Measurements from ENCODE around the gene SELPLG. TPM values are rescaled to one million over a fixed set of nuclear protein-coding genes. Genes with fewer than 3 reads are reported as not detected.

The SELPLG gene
- total and polyA plus RNA-seq, 2 of the 4 experiments (the other 2 are of a cell fraction): 3.2 to 10.8 TPM

GRCh38 chr12:108572166-108572790 lies 61.4 kb downstream of the SELPLG start:
- no peak overlapping the region for H3K4ac ChIP-seq (ENCODE audit: low read depth, low read length)
- H3K9me3 ChIP-seq (ENCODE audit: control insufficient read depth, insufficient read depth, low read length): no peaks in the 10 kb centered on the region
- DNase-seq (no peak), ATAC-seq (ENCODE audit: low read depth) (no peak)
- no peak overlapping the region for H3K56ac ChIP-seq (ENCODE audit: extremely low read depth, insufficient read depth, low read length)
- no peaks in the 10 kb centered on the region for H4K20me1 ChIP-seq (ENCODE audit: insufficient read depth, low read length)
- no peak overlapping the region for H2BK120ac ChIP-seq (ENCODE audit: low read depth, low read length)
- H3K36me3 ChIP-seq (ENCODE audit: control insufficient read depth, insufficient read depth, low read length): peaks cover 18% of the 10 kb centered on the region
- WGBS, 2 experiments (ENCODE audit: extremely low coverage in 2 of 2, insufficient read length in 1 of 2): no CpG with 5 or more reads among the region's 8 CpGs
- H3K27me3 ChIP-seq (ENCODE audit: control insufficient read depth, insufficient read depth, low read length): no peaks in the 10 kb centered on the region
- no peak overlapping the region for H2BK20ac ChIP-seq (ENCODE audit: low read depth, low read length)
- no peak overlapping the region for H4K91ac ChIP-seq (ENCODE audit: insufficient read depth, low read depth, low read length)
- no peak overlapping the region for H3K4me2 ChIP-seq (ENCODE audit: low read depth, low read length)
- no peak overlapping the region for H3K27ac ChIP-seq (ENCODE audit: insufficient read depth, low read length)
- no peak overlapping the region for H2AFZ ChIP-seq (replicated peaks; ENCODE audit: low read length, poor library complexity)
- no peak overlapping the region for H2AK9ac ChIP-seq (replicated peaks; ENCODE audit: low read depth, low read length, poor library complexity)
- no peak for TF ChIP-seq RAD21 (IDR thresholded peaks at IDR 0.05; ENCODE audit: low read length)
- no peak for TF ChIP-seq BHLHE40 (IDR thresholded peaks at IDR 0.05; ENCODE audit: low read depth, low read length)
- TF ChIP-seq ELK1 (IDR thresholded peaks at IDR 0.05; ENCODE audit: borderline replicate concordance, low read depth, low read length): no peak
- TF ChIP-seq MAFK (IDR thresholded peaks at IDR 0.05; ENCODE audit: low read depth, low read length): no peak
- no peak for TF ChIP-seq CHD1 (IDR thresholded peaks at IDR 0.05; ENCODE audit: low read depth, low read length)
- no peak for TF ChIP-seq POLR2A (IDR thresholded peaks at IDR 0.05; ENCODE audit: low read depth, low read length)
- no peak for TF ChIP-seq CTCF (conservative IDR thresholded peaks at IDR 0.05; ENCODE audit: low read depth, low read length)
- TF ChIP-seq NFE2L2 (IDR thresholded peaks at IDR 0.05; ENCODE audit: low read depth, low read length): no peak
- no peak for TF ChIP-seq MAZ (IDR thresholded peaks at IDR 0.05; ENCODE audit: borderline replicate concordance, low read depth, low read length)
- no peak for TF ChIP-seq MXI1 (IDR thresholded peaks at IDR 0.05; ENCODE audit: borderline replicate concordance, low read depth, low read length)
- H3K4me1 ChIP-seq (ENCODE audit: control insufficient read depth, insufficient read depth, low read length): no peaks in the 10 kb centered on the region
- H3K14ac ChIP-seq (replicated peaks; ENCODE audit: low read depth, low read length): no peak overlapping the region
- no peak overlapping the region for H4K5ac ChIP-seq (ENCODE audit: low read depth, low read length)
- H3K9me1 ChIP-seq (ENCODE audit: insufficient read depth, low read length): no peaks in the 10 kb centered on the region
- H3K9ac ChIP-seq (ENCODE audit: low read depth, low read length): no peak overlapping the region
- H2BK5ac ChIP-seq (ENCODE audit: low read depth, low read length, poor library complexity, severe bottlenecking): no peak overlapping the region
- H3K23ac ChIP-seq (ENCODE audit: low read depth, low read length): no peak overlapping the region
- no peak overlapping the region for H3K4me3 ChIP-seq (ENCODE audit: insufficient read depth, low read depth, low read length)
- no peak overlapping the region for H2BK15ac ChIP-seq (ENCODE audit: low read depth, low read length)
- dilution Hi-C loops (cut with HindIII; ENCODE audit: low sequenced_read_pairs, unreplicated experiment) (no loop called here), intact Hi-C loops (cut with micrococcal nuclease) (no loop called here), in situ Hi-C loops (cut with MboI; ENCODE audit: low sequenced_read_pairs) (no loop called here)
- H2AK5ac ChIP-seq (ENCODE audit: low read depth, low read length): no peak overlapping the region; the same call in 1 of the 2 replicates
- POLR2A ChIA-PET (ENCODE audit: unreplicated experiment): no interaction called here
- CTCF ChIA-PET: interaction anchor here (6.5 kb wide), 1 partner anchor 46 kb away, joined by 37 read pairs; no protein-coding TSS in a partner anchor
- no peak overlapping the region for H3K18ac ChIP-seq (ENCODE audit: low read depth, low read length)
- BruUV-seq (replicated peaks): no TSS peak
- H3K79me1 ChIP-seq (ENCODE audit: low read depth in 1 of 2, low read length in 2 of 2): no peaks in the 10 kb centered on the region; a peak in 1 of 4 replicates
- H4K8ac ChIP-seq (ENCODE audit: low read depth in 2 of 2, low read length in 2 of 2): no peak overlapping the region

Data from IMR-90 (cell line).